ENCODE results near the gene DDX39A. TPM values are rescaled to one million over a fixed set of nuclear protein-coding genes. Genes with fewer than 3 reads are reported as not detected.

DDX39A gene
- total and polyA plus RNA-seq, 3 experiments from 2014 or later: 110 to 302 (median 298) TPM

- H3K9me3 Mint-ChIP-seq: no peaks in the 10 kb centered on the region
- CTCF ChIA-PET: interaction anchor here (0.6 to 1.0 kb wide), 3 partner anchors 14 to 47 kb away, joined by 3 to 7 read pairs (median 3); no protein-coding TSS in a partner anchor
Observed at GRCh38 chr19:14433554-14434501, 14.7 kb upstream of the DDX39A start.

GRCh38 chr19:14432791-14433553, 13.8 kb upstream of the DDX39A start, which contains the start of gene PKN1:
PKN1 (plus strand) TSS chr19:14433306; CDS start chr19:14433522, 216 bp downstream.
- Histone ChIP-seq H3K36me3 (ENCODE audit: insufficient read depth, low read length) (no peaks in the 10 kb centered on the region), H3K4me3 (ENCODE audit: low read length) (peak within 1 kb of the TSS; percentile 59), H3K27ac (ENCODE audit: low read depth, low read length) (peak within 1 kb of the TSS; percentile 74), H3K27me3 (ENCODE audit: insufficient read depth, low read length, poor library complexity, severe bottlenecking) (no peaks in the 10 kb centered on the region), H3K4me1 (ENCODE audit: insufficient read depth, low read length) (peaks cover 35% of the 10 kb centered on the region), H3K9me3 (ENCODE audit: low read length) (no peaks in the 10 kb centered on the region)
- Mint-ChIP-seq H3K36me3 (peaks cover 0 to 3% (median 0%) of the 10 kb centered on the region in 3 donors), H3K4me3 (peak within 1 kb of the TSS; percentile 82 to 95 (median 87)), H3K9me3 (no peaks in the 10 kb centered on the region), H3K4me1 (peaks cover 29 to 47% (median 41%) of the 10 kb centered on the region in 3 donors), H3K27me3 (peaks cover 0 to 1% of the 10 kb centered on the region in 2 donors), H3K27ac (peak within 1 kb of the TSS; percentile 84 to 97 (median 92))
- peak in 4 of 5 donors; percentile 32 to 71 (median 52) for DNase-seq
- ChIA-PET CTCF (interaction anchor here (0.8 to 3.0 kb wide), 17 partner anchors 10 to 356 kb away, joined by 3 to 18 read pairs (median 4); partner anchors contain the start of gene ASF1B), POLR2A (interaction anchor here (0.6 to 1.8 kb wide), 8 partner anchors 7 to 281 kb away, joined by 3 to 11 read pairs (median 4); partner anchors contain the start of gene DDX39A)

More at GRCh38 chr19:14433554-14434501, 14.7 kb upstream of the DDX39A start:
- POLR2A ChIA-PET: interaction anchor here (0.6 to 1.0 kb wide), 5 partner anchors 14 to 83 kb away, joined by 3 to 11 read pairs (median 4); partner anchors contain the start of gene DDX39A
- H3K36me3 ChIP-seq (ENCODE audit: insufficient read depth, low read length): no peaks in the 10 kb centered on the region
- H3K9me3 ChIP-seq (ENCODE audit: low read length): no peaks in the 10 kb centered on the region
- H3K27ac Mint-ChIP-seq: peak overlapping the region; percentile 41 to 97 (median 91)
- H3K27me3 ChIP-seq (ENCODE audit: insufficient read depth, low read length, poor library complexity, severe bottlenecking): no peaks in the 10 kb centered on the region
- peaks cover 34 to 54% (median 48%) of the 10 kb centered on the region in 3 donors for H3K4me1 Mint-ChIP-seq
- peaks cover 0 to 3% (median 0%) of the 10 kb centered on the region in 3 donors for H3K36me3 Mint-ChIP-seq
- peak overlapping the region; percentile 74 for H3K27ac ChIP-seq (ENCODE audit: low read depth, low read length)
- H3K4me3 Mint-ChIP-seq: peak overlapping the region; percentile 67 to 92 (median 85)
- peak; percentile 33 to 75 (median 52) for DNase-seq
- H3K4me3 ChIP-seq (ENCODE audit: low read length): peak overlapping the region; percentile 47
- H3K27me3 Mint-ChIP-seq: peaks cover 0 to 1% of the 10 kb centered on the region in 2 donors
- peaks cover 43% of the 10 kb centered on the region for H3K4me1 ChIP-seq (ENCODE audit: insufficient read depth, low read length)

- peak overlapping the region in 6 of 7 donors; percentile 17 to 82 (median 48) for H3K4me3 Mint-ChIP-seq
- H3K27me3 Mint-ChIP-seq: peaks cover 0 to 1% of the 10 kb centered on the region in 2 donors
- H3K4me3 ChIP-seq (ENCODE audit: low read length): no peak overlapping the region
- peaks cover 28% of the 10 kb centered on the region for H3K4me1 ChIP-seq (ENCODE audit: insufficient read depth, low read length)
- no peak overlapping the region for H3K27ac ChIP-seq (ENCODE audit: low read depth, low read length)
- peaks cover 0 to 3% (median 0%) of the 10 kb centered on the region in 3 donors for H3K36me3 Mint-ChIP-seq
- no peak for DNase-seq
- H3K27me3 ChIP-seq (ENCODE audit: insufficient read depth, low read length, poor library complexity, severe bottlenecking): no peaks in the 10 kb centered on the region
- CTCF ChIA-PET: interaction anchor here (1.2 to 3.0 kb wide), 8 partner anchors 10 to 82 kb away, joined by 3 to 18 read pairs (median 6); no protein-coding TSS in a partner anchor
- H3K4me1 Mint-ChIP-seq: peaks cover 22 to 34% (median 27%) of the 10 kb centered on the region in 3 donors
- H3K27ac Mint-ChIP-seq: peak overlapping the region in 2 of 8 donors; percentile 38 to 63
- H3K9me3 Mint-ChIP-seq: no peaks in the 10 kb centered on the region
- no peaks in the 10 kb centered on the region for H3K36me3 ChIP-seq (ENCODE audit: insufficient read depth, low read length)
- H3K9me3 ChIP-seq (ENCODE audit: low read length): no peaks in the 10 kb centered on the region
- POLR2A ChIA-PET: no interaction called here
Observed at GRCh38 chr19:14430712-14431111, 11.6 kb upstream of the DDX39A start.

GRCh38 chr19:14428882-14429416, 9.8 kb upstream of the DDX39A start:
- H3K4me3 ChIP-seq (ENCODE audit: low read length): no peak overlapping the region
- H3K9me3 Mint-ChIP-seq: no peaks in the 10 kb centered on the region

GRCh38 chr19:14427461-14427860, 8.3 kb upstream of the DDX39A start:
- CTCF ChIA-PET: interaction anchor here (1.5 kb wide), 1 partner anchor 290 kb away, joined by 4 read pairs; no protein-coding TSS in a partner anchor
- Histone ChIP-seq H3K4me1 (ENCODE audit: insufficient read depth, low read length) (peaks cover 10% of the 10 kb centered on the region), H3K9me3 (ENCODE audit: low read length) (no peaks in the 10 kb centered on the region), H3K36me3 (ENCODE audit: insufficient read depth, low read length) (no peaks in the 10 kb centered on the region), H3K27me3 (ENCODE audit: insufficient read depth, low read length, poor library complexity, severe bottlenecking) (no peaks in the 10 kb centered on the region), H3K4me3 (ENCODE audit: low read length) (no peak overlapping the region), H3K27ac (ENCODE audit: low read depth, low read length) (no peak overlapping the region)
- Mint-ChIP-seq H3K9me3 (no peaks in the 10 kb centered on the region), H3K4me3 (peak overlapping the region in 2 of 7 donors; percentile 48 to 51), H3K27me3 (peaks cover 0 to 1% of the 10 kb centered on the region in 2 donors), H3K36me3 (no peaks in the 10 kb centered on the region), H3K4me1 (peaks cover 6 to 14% (median 8%) of the 10 kb centered on the region in 3 donors), H3K27ac (peak overlapping the region in 2 of 8 donors; percentile 55 to 60)
- DNase-seq: no peak
- POLR2A ChIA-PET: interaction anchor here (0.5 to 0.7 kb wide), 2 partner anchors 39 to 317 kb away, joined by 3 to 10 read pairs; no protein-coding TSS in a partner anchor

More at GRCh38 chr19:14428882-14429416, 9.8 kb upstream of the DDX39A start:
- Histone ChIP-seq H3K27me3 (ENCODE audit: insufficient read depth, low read length, poor library complexity, severe bottlenecking) (no peaks in the 10 kb centered on the region), H3K4me1 (ENCODE audit: insufficient read depth, low read length) (peaks cover 15% of the 10 kb centered on the region), H3K36me3 (ENCODE audit: insufficient read depth, low read length) (no peaks in the 10 kb centered on the region), H3K27ac (ENCODE audit: low read depth, low read length) (no peak overlapping the region), H3K9me3 (ENCODE audit: low read length) (no peaks in the 10 kb centered on the region)
- no peak overlapping the region for H3K4me3 Mint-ChIP-seq
- no peak overlapping the region for H3K27ac Mint-ChIP-seq
- DNase-seq: no peak
- peaks cover 0 to 1% of the 10 kb centered on the region in 2 donors for H3K27me3 Mint-ChIP-seq
- CTCF ChIA-PET: interaction anchor here (1.2 to 1.8 kb wide), 6 partner anchors 9 to 81 kb away, joined by 3 to 5 read pairs (median 4); partner anchors contain the start of gene PTGER1
- peaks cover 9 to 19% (median 12%) of the 10 kb centered on the region in 3 donors for H3K4me1 Mint-ChIP-seq
- H3K36me3 Mint-ChIP-seq: no peaks in the 10 kb centered on the region
- POLR2A ChIA-PET: interaction anchor here (1.0 kb wide), 1 partner anchor 9 kb away, joined by 3 read pairs; no protein-coding TSS in a partner anchor

- H3K36me3 Mint-ChIP-seq: no peaks in the 10 kb centered on the region
- H3K36me3 ChIP-seq (ENCODE audit: insufficient read depth, low read length): no peaks in the 10 kb centered on the region
- H3K27ac ChIP-seq (ENCODE audit: low read depth, low read length): no peak overlapping the region
- no peaks in the 10 kb centered on the region for H3K4me1 ChIP-seq (ENCODE audit: insufficient read depth, low read length)
- ChIA-PET CTCF (interaction anchor here (1.0 kb wide), 1 partner anchor 15 kb away, joined by 3 read pairs; no protein-coding TSS in a partner anchor), POLR2A (no interaction called here)
- DNase-seq: no peak
- H3K4me3 ChIP-seq (ENCODE audit: low read length): no peak overlapping the region
- H3K27me3 ChIP-seq (ENCODE audit: insufficient read depth, low read length, poor library complexity, severe bottlenecking): no peaks in the 10 kb centered on the region
- no peaks in the 10 kb centered on the region for H3K27me3 Mint-ChIP-seq
- no peaks in the 10 kb centered on the region for H3K9me3 ChIP-seq (ENCODE audit: low read length)
- no peaks in the 10 kb centered on the region for H3K9me3 Mint-ChIP-seq
- peaks cover 0 to 3% (median 1%) of the 10 kb centered on the region in 3 donors for H3K4me1 Mint-ChIP-seq
- no peak overlapping the region for H3K4me3 Mint-ChIP-seq
- no peak overlapping the region for H3K27ac Mint-ChIP-seq
Observed at GRCh38 chr19:14425696-14426138, 6.6 kb upstream of the DDX39A start.

GRCh38 chr19:14418856-14419105, 360 bp downstream of the DDX39A start:
- Histone ChIP-seq H3K27me3 (ENCODE audit: insufficient read depth, low read length, poor library complexity, severe bottlenecking) (no peaks in the 10 kb centered on the region), H3K36me3 (ENCODE audit: insufficient read depth, low read length) (peaks cover 14% of the 10 kb centered on the region), H3K4me1 (ENCODE audit: insufficient read depth, low read length) (peaks cover 42% of the 10 kb centered on the region), H3K4me3 (ENCODE audit: low read length) (peak overlapping the region; percentile 72), H3K27ac (ENCODE audit: low read depth, low read length) (peak overlapping the region; percentile 94), H3K9me3 (ENCODE audit: low read length) (no peaks in the 10 kb centered on the region)
- Mint-ChIP-seq H3K27ac (peak overlapping the region; percentile 91 to 98 (median 98)), H3K4me3 (peak overlapping the region; percentile 86 to 97 (median 93)), H3K9me3 (no peaks in the 10 kb centered on the region), H3K27me3 (peaks cover 0 to 9% of the 10 kb centered on the region in 2 donors), H3K36me3 (peaks cover 0 to 33% (median 3%) of the 10 kb centered on the region in 3 donors), H3K4me1 (peaks cover 37 to 52% (median 51%) of the 10 kb centered on the region in 3 donors)
- no peak for DNase-seq
- ChIA-PET POLR2A (no interaction called here), CTCF (interaction anchor here (1.2 to 1.9 kb wide), 2 partner anchors 12 to 57 kb away, joined by 3 to 6 read pairs; no protein-coding TSS in a partner anchor)
